ENCODE data around the gene CCDC141. TPM values are rescaled to one million over a fixed set of nuclear protein-coding genes. Genes with fewer than 3 reads are reported as not detected.

CCDC141 gene
- polyA plus RNA-seq, 5 donors = 2.3 to 3.4 (median 3.4) TPM

DNA sequence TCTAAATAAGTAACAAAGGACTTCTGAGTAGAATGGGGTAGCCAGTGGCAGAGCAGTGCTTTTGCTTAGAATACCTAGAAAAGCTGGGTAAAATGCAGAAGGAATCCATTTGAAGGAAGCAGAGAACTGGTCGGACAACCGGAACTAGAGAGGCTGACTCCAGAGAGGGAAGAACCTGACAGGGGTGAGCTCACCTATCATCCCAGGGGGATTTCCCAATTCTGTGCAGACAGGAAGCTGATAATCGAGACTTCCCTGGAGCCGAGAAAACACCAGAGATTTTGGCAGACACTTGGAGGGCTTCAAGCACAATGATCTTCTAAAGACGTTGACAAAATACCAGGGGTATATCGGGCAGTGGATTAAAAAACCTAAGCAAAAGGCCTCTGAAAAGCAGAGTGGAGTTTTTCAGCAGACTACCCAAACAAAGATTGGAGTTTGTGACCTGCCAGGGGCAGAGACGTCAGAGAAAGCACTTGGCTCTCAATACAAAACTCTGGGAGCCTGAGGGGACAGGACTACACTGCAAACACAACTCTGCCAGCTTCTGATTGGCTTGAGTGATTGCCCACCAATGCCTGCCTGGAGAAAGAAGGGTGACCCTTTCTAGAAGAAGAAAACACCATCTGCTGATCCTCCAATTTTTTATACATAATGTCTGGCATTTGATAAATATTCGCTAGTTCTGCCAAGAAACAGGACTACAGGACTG, 175.3 kb downstream of the CCDC141 start:
- no peak for DNase-seq

DNA sequence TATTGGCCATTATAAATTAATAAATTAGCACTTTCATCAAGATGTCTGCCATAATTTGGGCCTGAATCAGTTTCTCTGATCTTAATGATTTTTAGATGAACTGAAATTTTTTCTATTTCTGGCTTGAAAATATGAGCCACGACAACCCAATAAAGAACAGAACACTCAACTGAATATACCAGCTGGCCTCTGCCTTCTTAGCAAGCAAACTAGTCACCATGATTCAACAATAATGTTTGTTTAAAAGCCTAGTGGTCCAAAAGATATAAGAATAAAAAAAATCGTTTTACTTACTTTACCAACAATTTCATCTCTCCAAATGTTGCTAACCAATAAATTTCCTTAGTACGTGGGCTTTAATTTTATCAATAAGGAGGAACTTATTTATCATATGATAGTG, 176.0 kb downstream of the CCDC141 start:
- no peak for DNase-seq

DNA sequence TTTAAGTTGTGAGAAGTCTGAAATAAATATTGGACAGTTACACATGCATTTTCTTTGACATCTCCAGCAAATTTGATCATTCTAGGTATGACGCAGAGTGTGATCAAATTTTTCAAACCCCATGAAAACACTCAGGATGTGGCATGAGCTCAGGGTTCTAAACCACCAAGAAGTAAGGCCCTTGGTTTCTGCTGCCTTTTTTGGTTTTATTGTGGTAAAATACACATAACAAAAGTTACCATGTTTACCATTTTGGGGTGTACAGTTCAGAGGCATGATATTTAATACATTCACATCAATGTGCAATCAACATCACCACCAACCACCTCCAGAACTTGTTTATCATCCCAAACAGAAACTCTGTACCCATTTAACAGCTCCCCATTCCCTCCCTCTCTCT, 178.4 kb downstream of the CCDC141 start:
- no peak for DNase-seq

DNA sequence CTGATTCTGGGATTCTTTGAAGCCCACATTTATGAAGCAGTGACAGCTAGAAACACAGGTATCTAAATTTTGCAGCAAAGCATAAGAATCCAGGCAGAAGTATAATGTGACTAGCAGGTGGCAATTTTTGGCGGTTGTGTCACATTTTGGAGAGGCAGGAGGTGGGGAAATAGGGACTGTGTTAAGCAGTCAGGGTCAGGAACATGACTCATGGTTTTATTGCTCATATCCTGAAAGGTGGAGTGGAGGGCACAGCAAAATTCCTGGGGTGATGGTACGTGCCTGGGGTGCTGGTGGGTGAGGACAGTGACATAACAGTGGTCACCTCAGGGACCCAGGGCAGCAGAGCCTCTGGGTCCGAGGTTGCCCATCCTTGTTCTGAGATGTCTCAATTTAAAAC, 179.2 kb downstream of the CCDC141 start:
- no peak for DNase-seq

DNA sequence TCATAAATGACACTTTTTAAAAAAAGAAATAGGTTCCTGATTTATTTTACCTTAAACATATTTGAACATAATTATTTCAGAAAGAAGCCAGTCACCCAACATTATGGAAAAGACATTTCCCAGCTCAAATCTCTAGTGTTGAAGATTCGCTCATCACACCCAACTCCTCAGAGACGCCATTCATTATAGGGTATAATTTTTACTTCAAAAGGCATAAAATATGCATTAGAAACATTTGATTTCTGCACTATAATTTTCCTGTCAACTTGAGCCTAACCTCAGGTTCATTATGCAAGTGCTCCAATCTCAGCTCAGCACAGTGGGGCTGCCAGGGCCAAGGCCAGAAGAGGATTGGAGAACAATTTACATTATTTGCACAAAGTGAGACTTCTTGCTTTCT, 183.9 kb downstream of the CCDC141 start:
- no peak for DNase-seq

DNA sequence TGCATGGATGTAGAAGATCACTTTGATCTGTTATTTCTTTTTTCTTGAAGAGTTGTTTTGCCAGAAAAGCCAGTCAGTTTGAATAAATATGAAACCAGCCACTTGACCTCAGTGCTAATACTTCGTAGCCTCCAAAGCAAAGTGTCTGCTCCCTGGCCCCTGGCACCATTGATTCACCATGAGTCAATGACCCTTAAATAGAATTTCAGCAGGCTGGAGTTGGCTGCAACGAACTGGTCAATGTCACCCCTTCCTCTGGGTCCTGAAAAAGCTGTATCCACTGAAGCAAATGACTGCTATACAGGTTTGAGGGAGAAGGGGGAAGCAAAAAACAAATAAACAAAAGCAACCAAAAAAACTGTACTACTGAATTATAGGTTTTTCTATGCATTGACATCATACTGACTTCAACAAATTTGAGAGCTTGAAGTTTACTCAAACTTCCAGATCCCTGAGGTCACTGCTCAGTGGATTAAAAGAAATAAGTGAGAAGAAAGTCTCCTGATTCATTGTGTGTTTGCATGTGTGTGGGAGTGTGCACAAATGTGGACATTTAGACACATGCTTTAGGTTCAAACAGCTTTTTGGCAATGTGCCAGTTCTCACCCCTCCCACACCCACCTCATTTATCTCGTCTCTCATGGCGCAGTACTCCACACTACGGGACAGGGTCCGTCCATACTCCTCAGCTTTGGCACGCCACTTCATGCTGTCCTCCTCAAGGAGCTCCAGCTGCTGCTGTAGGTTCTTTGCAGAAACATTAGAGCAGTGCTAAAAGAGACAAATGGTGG, 184.6 kb downstream of the CCDC141 start:
- DNase-seq = peak in 1 of 2 donors; percentile 23

DNA sequence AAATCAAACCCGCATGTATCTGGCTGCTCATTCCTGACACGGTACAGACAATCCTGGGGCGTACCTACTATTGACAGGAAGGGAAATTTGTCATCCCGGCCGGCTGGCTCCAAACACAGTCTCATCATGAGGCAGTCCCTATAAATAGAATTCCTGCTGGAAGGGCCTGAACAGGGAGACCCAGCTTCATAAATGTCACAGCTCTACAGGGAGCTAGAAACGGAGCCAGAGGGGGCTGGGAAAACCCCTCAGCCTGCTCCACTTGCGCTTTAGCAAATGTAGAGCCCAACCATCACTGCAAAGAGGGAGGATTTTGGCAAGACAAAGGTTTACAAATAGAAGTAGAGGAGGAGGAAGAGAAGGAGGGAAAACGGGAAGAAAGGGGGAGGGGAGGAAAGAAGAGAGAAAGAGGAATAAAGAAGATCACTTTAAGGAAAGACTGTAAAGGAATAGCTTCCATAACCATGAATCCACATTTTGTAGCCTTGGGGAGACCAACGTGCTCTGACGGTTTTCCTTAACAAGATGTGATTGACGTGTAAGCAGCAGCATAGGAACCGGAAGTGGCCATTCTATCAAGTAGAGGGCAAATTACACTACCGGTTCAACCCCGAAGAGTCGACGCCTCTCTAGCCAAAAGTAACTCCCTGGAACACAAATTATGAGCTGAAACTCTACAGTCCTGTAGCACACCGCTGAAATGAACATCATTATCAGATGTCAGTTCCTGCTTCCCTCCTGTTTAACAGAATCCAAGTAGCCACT, 185.9 kb downstream of the CCDC141 start:
- peak in 1 of 2 donors; percentile 36 for DNase-seq

DNA sequence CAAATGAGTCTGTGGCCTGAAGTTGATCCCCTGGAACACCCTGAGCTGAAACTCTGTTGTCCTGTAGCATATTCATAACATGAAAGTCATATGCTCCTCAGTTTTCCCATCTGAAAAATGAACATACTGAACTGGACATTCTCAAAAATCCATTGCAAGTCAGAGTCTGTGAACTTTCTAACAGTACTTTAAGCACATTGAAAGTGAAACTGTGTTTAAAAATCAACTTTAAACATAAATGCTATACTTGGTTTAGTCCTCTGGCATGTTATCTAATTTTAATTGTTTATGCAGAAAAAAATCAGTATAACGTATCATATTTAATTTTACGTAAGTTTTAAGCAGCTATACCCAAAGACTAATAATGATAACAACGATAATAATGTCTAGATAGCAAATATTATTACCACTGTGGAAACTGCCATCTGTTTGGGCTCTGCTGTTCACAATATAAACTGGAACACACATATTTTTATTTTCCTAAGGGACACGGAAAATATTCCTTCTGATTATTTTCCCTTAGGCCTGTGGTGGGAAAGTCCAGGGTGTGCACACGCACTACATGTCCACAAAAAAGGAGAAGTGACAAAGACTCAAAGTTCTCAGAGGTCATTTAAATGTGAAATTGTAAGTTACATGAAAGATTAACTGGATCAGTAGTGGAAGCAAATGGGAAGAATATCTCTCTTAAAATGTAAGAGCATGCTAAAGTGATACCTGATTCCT, 186.6 kb downstream of the CCDC141 start:
- peak in 1 of 2 donors; percentile 12 for DNase-seq

DNA sequence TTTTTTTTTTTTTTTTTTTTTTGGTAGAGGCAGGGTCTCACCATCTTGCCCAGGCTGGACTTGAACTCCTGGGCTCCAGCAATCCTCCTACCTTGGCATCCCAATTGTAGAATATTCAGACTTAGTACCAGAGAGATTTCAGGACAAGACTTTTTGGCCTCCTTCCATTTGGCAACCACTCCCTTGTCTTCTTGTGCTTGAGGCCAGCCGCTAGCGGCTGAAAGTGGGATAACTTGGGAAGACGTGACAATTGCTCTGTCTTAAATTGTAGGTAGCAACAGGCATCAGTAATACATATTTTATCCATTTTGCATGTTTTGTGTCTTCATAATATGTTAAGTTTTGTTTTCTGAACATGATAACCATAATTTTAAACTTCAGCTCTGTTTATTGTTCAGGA, 189.4 kb downstream of the CCDC141 start:
- DNase-seq = peak in 1 of 2 donors; percentile 45

DNA sequence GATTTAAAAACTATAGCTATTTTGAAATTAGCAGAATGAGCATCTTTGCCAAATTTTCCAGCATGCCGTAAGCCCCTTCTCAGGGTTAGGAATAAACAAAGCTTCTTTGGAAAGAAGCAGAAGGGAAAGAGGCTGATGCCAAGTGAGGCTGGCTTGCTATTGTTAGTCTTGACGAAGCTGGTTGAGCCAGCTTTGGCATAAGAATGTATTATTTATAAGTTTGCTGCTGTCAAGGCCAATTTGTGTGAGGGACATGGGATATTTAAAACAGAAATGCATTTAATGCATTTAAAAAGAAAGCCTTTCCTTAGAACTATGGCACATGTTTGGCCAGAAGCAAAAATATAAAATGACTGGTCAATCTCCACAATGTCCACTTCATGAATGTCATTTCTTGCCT, 190.2 kb downstream of the CCDC141 start:
- peak in 1 of 2 donors; percentile 45 for DNase-seq

DNA sequence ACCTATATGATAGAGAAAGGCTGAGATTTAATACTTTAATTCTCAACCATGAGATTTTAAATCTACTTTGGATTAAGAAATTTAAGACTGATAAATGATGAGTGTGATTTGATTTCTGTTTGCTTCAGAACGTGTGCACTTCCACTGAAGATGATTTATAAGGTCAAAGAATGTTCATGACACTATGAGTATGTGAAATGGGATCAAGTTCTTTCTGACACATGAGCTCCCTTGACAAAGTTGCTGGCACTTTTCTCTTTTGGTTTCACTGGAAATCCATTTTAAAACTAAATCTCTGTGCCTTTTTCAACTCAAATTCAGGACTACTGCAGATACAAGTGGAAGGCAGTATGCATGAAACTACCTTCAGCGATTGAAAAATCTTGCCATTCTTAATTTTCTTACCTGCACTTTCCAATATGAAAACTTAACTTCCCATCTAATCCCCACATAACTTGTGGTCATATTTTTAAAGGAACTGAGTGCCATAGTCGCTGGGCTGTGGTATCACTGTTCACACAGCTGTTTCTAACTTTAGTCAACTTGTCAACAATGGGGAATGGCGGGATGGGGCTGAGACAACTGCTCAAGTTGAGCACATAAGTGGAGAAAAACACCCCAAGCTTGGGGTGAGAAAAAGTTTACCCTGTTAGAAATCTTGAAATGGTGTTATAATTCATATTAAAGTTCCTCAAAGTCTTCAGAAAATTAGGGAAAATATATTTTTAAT, 190.9 kb downstream of the CCDC141 start:
- DNase-seq = peak in 1 of 2 donors; percentile 23

DNA sequence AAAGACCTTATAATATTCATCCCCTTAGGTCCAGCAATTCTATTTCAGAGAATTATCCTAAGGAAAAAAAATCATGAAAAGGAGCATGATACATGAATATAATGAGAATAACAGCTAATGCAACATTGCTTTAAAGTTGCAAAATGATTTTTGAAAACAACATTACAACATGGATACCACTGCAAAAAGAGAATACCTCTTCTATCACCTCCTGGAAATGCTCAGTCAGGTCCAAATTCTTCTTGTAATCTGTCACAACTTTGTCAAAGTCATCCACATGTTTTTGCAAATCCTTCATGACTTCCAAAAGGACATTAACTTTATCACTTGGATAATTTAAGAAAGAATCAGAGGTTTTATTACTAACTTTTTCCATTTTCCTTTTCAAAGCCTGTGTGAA, 194.8 kb downstream of the CCDC141 start:
- no peak for DNase-seq

DNA sequence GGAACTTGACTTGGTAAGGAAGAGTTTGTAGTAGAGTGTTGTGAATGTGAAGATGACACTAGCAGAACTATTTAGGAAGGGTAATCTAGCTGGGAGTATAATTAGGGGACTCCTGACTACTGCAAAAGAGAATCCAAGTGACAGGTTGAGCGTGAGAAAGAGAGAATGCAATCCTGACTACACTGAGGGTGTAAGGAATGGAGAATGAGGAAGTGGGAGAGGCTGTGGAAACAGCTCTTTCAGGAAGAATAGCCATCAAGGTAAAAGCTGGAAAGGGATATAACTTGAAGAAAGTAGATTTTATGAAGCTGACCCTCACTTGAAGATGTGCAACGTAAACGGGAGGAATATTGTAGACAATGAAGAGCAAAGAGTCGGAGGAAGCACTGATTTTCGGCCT, 201.6 kb downstream of the CCDC141 start:
- DNase-seq = no peak

DNA sequence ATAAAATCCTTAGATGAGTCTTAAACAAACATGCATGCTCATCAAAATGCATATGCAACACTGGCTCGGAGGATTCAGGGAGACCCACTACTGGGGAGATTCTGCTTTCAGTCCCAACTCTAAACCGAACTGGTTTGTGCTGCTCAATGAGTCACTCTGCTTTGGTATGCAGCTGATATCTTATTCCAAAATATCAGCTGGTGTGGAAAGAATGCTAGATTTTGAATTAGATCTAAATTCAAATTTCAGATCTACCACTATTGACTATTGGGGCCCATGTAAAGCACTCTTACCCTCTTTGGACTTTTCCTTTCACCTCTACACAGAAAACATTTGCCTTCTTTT, 203.5 kb downstream of the CCDC141 start:
- no peak for DNase-seq

DNA sequence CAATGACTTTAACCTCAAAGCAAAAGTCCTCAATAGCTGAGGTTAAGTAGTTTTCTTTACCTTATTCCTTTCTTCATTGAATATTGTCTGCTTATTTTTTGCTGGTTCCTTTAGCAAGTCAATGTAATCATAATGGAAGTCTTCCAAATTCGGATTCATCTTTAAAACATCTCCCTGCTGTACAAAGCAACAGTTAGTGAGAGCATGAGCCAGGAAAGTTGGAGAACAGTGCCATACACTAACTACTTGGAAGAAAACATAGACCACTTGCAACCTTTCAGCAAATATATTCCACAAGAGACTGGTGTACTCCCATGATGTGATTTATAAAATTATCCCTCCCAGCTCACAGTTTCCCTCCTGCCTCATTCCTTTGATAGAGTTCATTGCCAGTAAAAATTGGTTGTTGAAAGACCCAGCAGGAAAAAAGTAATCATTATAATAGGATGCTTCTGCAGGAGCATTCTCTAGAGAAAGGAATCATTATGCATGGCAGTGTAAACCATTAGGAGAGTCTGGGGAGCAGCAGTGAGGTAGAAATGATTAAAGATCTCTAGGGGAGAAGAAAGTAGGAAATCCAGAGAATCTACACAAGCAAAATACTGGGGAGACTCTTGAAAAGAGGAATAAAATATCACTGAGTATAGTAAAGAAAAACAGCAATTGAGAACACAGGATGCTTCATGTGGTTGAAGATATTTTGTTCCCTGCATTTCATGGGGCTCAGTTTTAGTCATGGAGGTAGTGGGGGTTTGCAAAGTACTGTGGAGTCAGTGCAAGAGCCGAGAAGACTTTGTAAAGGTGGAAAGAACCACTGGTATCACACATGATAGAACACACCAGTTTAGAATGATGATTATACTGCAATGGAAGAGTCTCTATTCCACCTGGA, 204.1 kb downstream of the CCDC141 start:
- DNase-seq = no peak

DNA sequence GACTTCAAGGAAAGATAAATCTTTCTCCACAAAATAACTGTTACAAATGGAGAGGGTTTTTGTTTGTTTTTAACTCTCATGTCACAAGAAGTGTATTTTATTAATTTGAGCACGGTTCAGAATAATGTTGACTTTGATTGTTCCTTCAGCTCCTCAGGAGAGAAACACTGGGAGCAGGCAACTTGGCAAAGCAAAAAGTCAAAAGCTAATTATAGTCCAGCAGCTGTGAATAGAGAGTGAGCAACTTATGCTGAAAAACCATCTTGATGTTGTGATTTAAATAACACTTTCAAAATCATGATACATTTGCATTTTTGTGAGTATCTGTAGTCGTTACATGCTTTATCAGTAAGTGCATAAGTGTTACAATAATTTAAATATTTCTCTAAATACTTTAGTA, 205.2 kb downstream of the CCDC141 start:
- no peak for DNase-seq

DNA sequence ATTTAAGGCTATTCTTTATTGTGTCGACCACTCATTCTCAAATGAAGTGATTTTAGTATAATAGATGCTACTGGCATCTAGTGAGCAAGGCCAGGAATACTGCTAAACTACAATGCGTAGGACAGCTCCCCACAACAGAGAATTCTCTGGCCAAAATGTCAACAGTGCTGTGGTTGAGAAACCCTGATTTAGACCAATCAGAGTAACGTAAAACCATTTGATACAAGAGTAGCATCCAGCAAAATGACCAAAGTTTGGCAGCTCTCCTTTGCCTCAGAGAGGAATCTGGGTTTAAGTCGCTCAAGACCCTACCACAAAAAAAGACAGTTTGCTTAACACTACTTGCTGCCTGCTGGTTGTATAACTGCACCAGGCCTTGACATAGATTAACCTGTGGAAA, 205.7 kb downstream of the CCDC141 start:
- no peak for DNase-seq

DNA sequence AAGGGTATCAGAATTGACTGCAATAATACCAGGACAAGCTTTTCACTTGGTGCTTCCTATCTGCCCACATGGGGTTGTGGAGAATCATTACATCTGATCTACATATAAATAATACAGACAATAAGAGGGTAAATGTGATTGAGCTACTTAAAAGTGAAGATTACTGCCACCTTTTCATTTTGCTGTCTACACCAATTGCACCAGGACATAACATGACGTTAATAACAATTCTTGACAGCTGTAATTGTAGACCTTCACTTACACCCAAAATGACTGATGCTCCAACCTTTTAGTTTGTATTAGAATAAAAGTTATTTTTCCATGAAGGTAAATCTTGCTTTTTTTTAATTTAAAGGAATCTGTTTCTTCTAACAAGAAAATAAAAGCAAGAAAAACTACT, 206.2 kb downstream of the CCDC141 start:
- DNase-seq = no peak

DNA sequence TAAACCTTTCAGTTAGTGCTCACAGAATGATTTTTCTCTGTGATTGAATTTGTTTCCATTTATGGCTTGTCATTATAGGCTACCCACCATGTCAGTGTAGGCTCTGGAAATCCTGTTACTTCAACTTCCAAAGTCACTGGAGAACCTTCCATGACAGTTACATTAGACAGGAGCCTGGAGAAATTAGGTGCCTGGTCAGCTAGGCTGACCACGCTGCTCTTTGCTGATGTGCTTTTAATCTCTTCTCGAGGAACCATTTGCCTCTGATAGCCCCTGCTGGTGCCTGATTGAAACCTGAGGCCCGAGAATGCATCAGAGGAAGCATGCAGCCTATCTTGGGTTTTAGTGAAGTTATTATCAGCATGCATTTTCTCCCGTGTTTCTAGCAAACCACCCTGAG, 213.1 kb downstream of the CCDC141 start:
- DNase-seq = no peak

DNA sequence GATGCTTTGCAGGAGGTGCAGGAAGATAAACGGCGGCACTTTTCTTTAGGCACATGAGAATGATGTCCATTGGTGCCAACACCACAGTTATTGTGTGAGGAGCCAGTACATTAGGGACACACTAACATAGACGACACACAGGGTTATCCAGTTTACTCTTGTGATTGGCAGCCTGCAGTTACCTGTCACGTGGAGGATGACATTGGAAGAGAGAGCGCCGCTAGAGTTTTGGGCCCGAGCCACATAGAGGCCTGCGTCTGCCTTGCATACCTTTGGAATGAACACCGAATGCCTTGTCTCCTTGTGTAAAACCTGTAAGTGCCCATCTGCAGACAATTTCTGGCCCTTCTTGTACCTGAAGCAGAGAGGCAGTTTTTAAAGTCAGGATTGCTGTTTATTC, 215.9 kb downstream of the CCDC141 start:
- no peak for DNase-seq
